Epidermal melanocyte (primary cell): ENCODE data around the gene SNX24.

Experiments used
- DNase-seq: peaks from one replicate; pipeline ENCODE4 v3.0.0; 2011; ENCODE audit warnings: low spot score; ENCODE audit not compliant: insufficient read length

SNX24 gene

GRCh38 chr5:122919969-122920368 is 74.6 kb downstream of the SNX24 start:
- no peak for DNase-seq

DNA sequence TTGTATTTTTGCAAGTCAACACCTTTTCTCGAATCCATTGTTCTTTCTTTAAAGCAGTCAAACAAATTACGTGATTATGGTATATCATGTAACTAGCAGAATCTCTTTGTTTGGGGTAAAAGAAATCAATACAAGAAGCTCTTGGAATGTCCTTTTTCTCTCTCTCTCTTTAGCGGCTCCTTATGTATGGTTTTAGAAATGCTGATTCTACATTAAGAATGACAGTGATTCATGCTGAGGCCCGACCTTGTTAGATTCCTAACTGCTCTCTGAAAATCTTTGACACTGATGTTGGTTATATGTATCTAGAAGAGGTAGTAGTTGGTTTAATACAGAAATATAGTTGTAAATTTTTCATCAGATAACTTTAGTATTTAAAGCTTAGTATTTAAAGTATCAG is 76.4 kb downstream of the SNX24 start:
- no peak for DNase-seq

DNA sequence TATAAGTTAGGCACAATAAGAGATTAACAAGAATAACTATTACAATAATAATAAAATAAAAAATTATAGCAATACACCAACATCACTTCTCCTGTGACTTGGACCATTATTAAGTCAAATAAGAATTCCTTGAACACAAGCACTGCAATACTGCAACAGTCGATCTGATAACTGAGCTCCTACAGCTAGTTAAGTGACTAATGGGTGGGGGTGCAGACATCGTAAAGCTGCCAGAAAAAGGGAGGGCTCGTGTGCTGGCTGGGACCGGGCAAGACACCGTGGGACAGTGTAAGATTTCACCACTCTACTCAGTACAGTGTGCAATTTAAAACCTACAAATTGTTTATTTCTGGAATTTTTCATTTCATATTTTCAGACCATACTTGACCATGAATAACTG is 78.8 kb downstream of the SNX24 start:
- no peak for DNase-seq

GRCh38 chr5:122924719-122925395 is 79.4 kb downstream of the SNX24 start:
- DNase-seq = no peak

GRCh38 chr5:122929001-122929400 is 83.6 kb downstream of the SNX24 start:
- DNase-seq = no peak

- no peak for DNase-seq
Observed at GRCh38 chr5:122929980-122930379, 84.6 kb downstream of the SNX24 start.

GRCh38 chr5:122933956-122934355 is 88.5 kb downstream of the SNX24 start:
- DNase-seq = no peak

DNA sequence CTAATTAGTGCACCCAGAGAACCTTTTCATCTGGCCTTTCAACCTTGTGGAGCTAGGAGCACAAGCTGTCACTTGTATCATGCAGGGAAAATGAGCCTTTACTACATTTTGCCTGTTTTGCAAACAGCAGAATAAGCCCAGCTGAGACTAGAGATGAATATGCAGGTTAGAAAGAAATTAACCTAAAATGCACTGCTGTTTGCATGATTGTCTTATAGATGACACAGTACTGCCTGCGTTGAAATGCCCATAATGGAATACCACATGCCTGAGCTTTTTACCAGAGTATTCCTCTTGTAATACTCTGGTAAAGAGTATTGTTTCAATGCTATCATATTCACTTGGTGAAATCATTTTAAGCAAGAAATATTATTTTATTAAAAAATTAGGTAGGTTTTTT is 90.7 kb downstream of the SNX24 start:
- DNase-seq = no peak

- DNase-seq = no peak
Observed at GRCh38 chr5:122937914-122938313, 92.5 kb downstream of the SNX24 start.

GRCh38 chr5:122940890-122941289 is 95.5 kb downstream of the SNX24 start:
- DNase-seq = no peak

GRCh38 chr5:122941737-122942136 is 96.3 kb downstream of the SNX24 start:
- no peak for DNase-seq

GRCh38 chr5:122942164-122942914 is 96.9 kb downstream of the SNX24 start:
- no peak for DNase-seq

- DNase-seq = no peak
Observed at GRCh38 chr5:122943050-122943698, 97.8 kb downstream of the SNX24 start.

DNA sequence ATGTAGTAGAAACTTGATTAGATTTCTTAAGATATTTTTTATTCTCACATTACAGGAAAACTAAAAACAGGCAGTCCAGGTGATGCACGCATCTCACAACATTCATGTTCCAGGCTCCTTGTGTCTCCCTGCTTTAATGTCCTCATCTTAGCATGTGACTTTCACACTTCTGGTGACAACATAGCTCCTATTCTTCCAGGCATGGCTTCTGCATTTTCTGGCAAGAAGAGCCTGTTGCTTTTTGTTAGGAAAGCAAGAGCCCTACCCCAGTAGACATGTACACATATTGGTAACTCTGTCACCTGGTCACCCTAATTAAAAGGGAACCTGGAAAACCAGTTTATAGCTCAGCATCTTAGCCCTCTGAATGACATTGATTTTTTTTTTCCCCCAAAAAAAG is 98.6 kb downstream of the SNX24 start:
- no peak for DNase-seq

- DNase-seq = no peak
Observed at GRCh38 chr5:122947372-122947771, 102.0 kb downstream of the SNX24 start.

GRCh38 chr5:122947772-122948171 is 102.4 kb downstream of the SNX24 start:
- no peak for DNase-seq

- no peak for DNase-seq
Observed at GRCh38 chr5:122948319-122948718, 102.9 kb downstream of the SNX24 start.

DNA sequence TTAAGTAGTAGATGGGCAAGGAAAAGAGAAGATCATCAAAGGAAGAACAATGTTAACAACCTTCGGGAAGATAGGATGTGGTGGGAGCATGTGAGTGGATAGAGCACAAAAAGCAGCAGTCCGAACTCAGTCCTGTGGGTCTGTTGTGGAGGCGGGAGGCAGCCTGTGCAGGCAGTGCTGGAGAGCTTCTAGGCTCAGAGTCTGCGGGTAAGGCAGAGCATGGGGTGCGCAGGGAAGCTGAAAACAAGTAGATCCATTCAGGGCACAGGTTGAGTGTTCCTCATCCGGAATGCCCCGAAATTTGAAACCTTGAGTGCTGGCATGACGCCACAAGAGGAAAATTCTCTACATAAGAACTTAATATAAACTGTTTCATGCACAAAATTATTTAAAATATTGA is 106.2 kb downstream of the SNX24 start:
- no peak for DNase-seq

DNA sequence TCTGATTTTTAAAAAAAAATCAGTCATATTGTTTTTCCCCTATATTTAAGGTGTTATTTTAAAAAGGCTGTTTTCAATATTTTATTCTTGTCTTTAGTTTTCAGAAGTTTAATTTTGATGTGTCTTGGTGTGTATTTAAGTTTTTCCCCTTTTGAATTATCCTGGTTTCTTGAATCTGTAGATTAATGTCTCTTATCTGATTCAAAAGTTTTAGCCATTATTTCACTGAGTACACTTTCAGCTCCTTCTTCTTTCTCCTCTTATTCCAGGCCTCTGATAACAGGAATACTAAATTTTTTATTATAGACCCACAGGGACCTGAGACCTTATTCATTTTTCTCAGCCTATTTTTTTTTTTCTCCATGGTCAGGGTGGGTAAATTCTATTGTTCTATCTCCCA is 109.3 kb downstream of the SNX24 start:
- DNase-seq = no peak

GRCh38 chr5:122957457-122957856 is 112.0 kb downstream of the SNX24 start:
- DNase-seq = no peak

- no peak for DNase-seq
Observed at GRCh38 chr5:122959740-122960445, 114.5 kb downstream of the SNX24 start.

DNA sequence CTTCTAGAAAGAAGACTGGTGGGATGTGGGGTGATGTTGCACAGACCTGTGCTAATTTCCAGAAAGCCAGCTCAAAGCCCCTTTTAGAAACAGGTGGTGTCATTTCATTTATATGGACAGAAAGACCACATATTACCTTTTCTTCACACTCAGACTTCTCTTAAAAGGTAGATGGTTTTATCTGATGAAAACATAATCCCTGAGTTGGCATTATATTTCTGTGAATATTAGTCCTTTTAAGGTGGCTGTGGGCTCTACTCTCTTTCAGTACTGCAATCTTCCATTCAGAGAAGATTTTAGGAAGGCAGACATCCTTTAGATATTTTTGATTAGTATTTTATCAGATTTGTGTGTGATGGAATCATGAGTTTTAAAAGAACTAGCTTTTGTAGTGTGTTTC is 117.9 kb downstream of the SNX24 start:
- no peak for DNase-seq
